IPS-11a (cell line): Measurements from ENCODE around the gene PITRM1.
"Not testable (repeated sequence)": the region's sequence is repeated elsewhere in the genome, so short reads cannot be mapped to it uniquely, and the experiment has no call there.

Experiments
- H3K4me3 ChIP-seq: one replicate; pipeline ENCODE4 v1.5.1; 2013; ENCODE audit warnings: low read depth, low read length, control low read depth

PITRM1 gene

GRCh38 chr10:3123571-3124411 is 48.8 kb downstream of the PITRM1 start:
- H3K4me3 ChIP-seq = no peak overlapping the region

- no peak overlapping the region for H3K4me3 ChIP-seq
Observed at GRCh38 chr10:3122486-3123205, 49.9 kb downstream of the PITRM1 start.

- no peak overlapping the region for H3K4me3 ChIP-seq
Observed at GRCh38 chr10:3122034-3122433, 50.5 kb downstream of the PITRM1 start.

GRCh38 chr10:3119796-3120459 is 52.7 kb downstream of the PITRM1 start:
- no peak overlapping the region for H3K4me3 ChIP-seq

GRCh38 chr10:3118641-3119091 is 53.9 kb downstream of the PITRM1 start:
- no peak overlapping the region for H3K4me3 ChIP-seq

- H3K4me3 ChIP-seq = no peak overlapping the region
Observed at GRCh38 chr10:3117486-3117885, 55.1 kb downstream of the PITRM1 start.

- H3K4me3 ChIP-seq = no peak overlapping the region
Observed at GRCh38 chr10:3116508-3117100, 56.0 kb downstream of the PITRM1 start.

- no peak overlapping the region for H3K4me3 ChIP-seq
Observed at GRCh38 chr10:3115685-3116084, 56.9 kb downstream of the PITRM1 start.

- no peak overlapping the region for H3K4me3 ChIP-seq
Observed at GRCh38 chr10:3113343-3113720, 59.2 kb downstream of the PITRM1 start.

GRCh38 chr10:3111621-3112163 is 60.9 kb downstream of the PITRM1 start:
- H3K4me3 ChIP-seq = no peak overlapping the region

- no peak overlapping the region for H3K4me3 ChIP-seq
Observed at GRCh38 chr10:3110782-3111620, 61.6 kb downstream of the PITRM1 start.

- H3K4me3 ChIP-seq = no peak overlapping the region
Observed at GRCh38 chr10:3109633-3110032, 62.9 kb downstream of the PITRM1 start.

- no peak overlapping the region for H3K4me3 ChIP-seq
Observed at GRCh38 chr10:3109196-3109595, 63.4 kb downstream of the PITRM1 start.

- no peak overlapping the region for H3K4me3 ChIP-seq
Observed at GRCh38 chr10:3108575-3109105, 63.9 kb downstream of the PITRM1 start.

GRCh38 chr10:3108033-3108432 is 64.5 kb downstream of the PITRM1 start:
- no peak overlapping the region for H3K4me3 ChIP-seq

GRCh38 chr10:3107426-3107961 is 65.1 kb downstream of the PITRM1 start:
- no peak overlapping the region for H3K4me3 ChIP-seq

GRCh38 chr10:3106928-3107425 is 65.6 kb downstream of the PITRM1 start:
- no peak overlapping the region for H3K4me3 ChIP-seq

- not testable (repeated sequence) for H3K4me3 ChIP-seq
Observed at GRCh38 chr10:3106328-3106727, 66.3 kb downstream of the PITRM1 start.

GRCh38 chr10:3105905-3106304 is 66.7 kb downstream of the PITRM1 start:
- H3K4me3 ChIP-seq = no peak overlapping the region
